Keratinocyte (primary cell): Measurements from ENCODE around the gene RPL6. TPM values are rescaled to one million over a fixed set of nuclear protein-coding genes. Genes with fewer than 3 reads are reported as not detected.
"Not testable (repeated sequence)": the region's sequence is repeated elsewhere in the genome, so short reads cannot be mapped to it uniquely, and the experiment has no call there.

Source experiments
- DNase-seq: peaks from one replicate; pipeline ENCODE4 v3.0.0-alpha.2; 2011; ENCODE audit warnings: low read depth, missing footprints, low spot score
- FAIRE-seq: peaks from 2 replicates; lab custom pipeline; 2011; peaks lifted over from hg19 to GRCh38; lab: Jason Lieb, UNC
- H2AFZ ChIP-seq: 2 replicates; pipeline ENCODE4 v1.6.0; 2012; ENCODE audit warnings: low read length, control low read depth, inconsistent platforms; ENCODE audit not compliant: control insufficient read depth
- H3K27ac ChIP-seq: 2 replicates; pipeline ENCODE4 v1.5.1; 2011; ENCODE audit warnings: low read length; ENCODE audit not compliant: control insufficient read depth, insufficient read depth
- H3K27me3 ChIP-seq: 3 replicates; pipeline ENCODE4 v1.6.0; 2011; ENCODE audit warnings: low read length; ENCODE audit not compliant: control insufficient read depth, insufficient read depth; ENCODE audit errors: extremely low read depth
- H3K36me3 ChIP-seq, 2 experiments: 2 replicates in 1 of 2; 3 replicates in 1 of 2; pipeline ENCODE4 v1.5.1; 2011; ENCODE audit warnings: low read length in 2 of 2, mild to moderate bottlenecking in 1 of 2; ENCODE audit not compliant: control insufficient read depth in 2 of 2, insufficient read depth in 2 of 2; ENCODE audit errors: extremely low read depth in 1 of 2
- H3K4me1 ChIP-seq: 3 replicates; pipeline ENCODE4 v1.5.1; 2011; ENCODE audit warnings: low read length; ENCODE audit not compliant: control insufficient read depth, insufficient read depth; ENCODE audit errors: extremely low read depth
- H3K4me2 ChIP-seq: 3 replicates; pipeline ENCODE4 v1.6.0; 2011; ENCODE audit warnings: low read depth, low read length; ENCODE audit not compliant: control insufficient read depth, insufficient read depth; ENCODE audit errors: extremely low read depth
- H3K4me3 ChIP-seq, 3 experiments: fragments of 200-600 bp in 1 of 3; sonication (generic) in 1 of 3; 2 replicates in 2 of 3; 3 replicates in 1 of 3; pipeline ENCODE4 v1.5.1; 2011 to 2016; ENCODE audit warnings: low read length in 3 of 3, mild to moderate bottlenecking in 3 of 3, control low read depth in 2 of 3, inconsistent platforms in 1 of 3, low read depth in 1 of 3, mixed read lengths in 1 of 3, mixed run types in 1 of 3, moderate library complexity in 1 of 3; ENCODE audit not compliant: control insufficient read depth in 2 of 3, insufficient read depth in 2 of 3; ENCODE audit errors: extremely low read depth in 1 of 3
- H3K79me2 ChIP-seq: 2 replicates; pipeline ENCODE4 v1.6.0; 2012; ENCODE audit warnings: low read length; ENCODE audit not compliant: control insufficient read depth, insufficient read depth
- H3K9ac ChIP-seq: 3 replicates; pipeline ENCODE4 v1.6.0; 2011; ENCODE audit warnings: low read length; ENCODE audit not compliant: control insufficient read depth, insufficient read depth; ENCODE audit errors: extremely low read depth
- H3K9me1 ChIP-seq: 3 replicates; pipeline ENCODE4 v1.6.0; 2011; ENCODE audit warnings: low read length; ENCODE audit not compliant: control insufficient read depth, insufficient read depth; ENCODE audit errors: extremely low read depth
- H3K9me3 ChIP-seq: 2 replicates; pipeline ENCODE4 v1.5.1; 2012; ENCODE audit warnings: low read depth, low read length; ENCODE audit not compliant: control insufficient read depth
- H4K20me1 ChIP-seq: 3 replicates; pipeline ENCODE4 v1.6.0; 2011; ENCODE audit warnings: low read length; ENCODE audit not compliant: control insufficient read depth, insufficient read depth; ENCODE audit errors: extremely low read depth
- CTCF ChIP-seq, 3 experiments: IDR thresholded peaks in 1 of 3; conservative IDR thresholded peaks in 1 of 3; optimal IDR thresholded peaks in 1 of 3; 2 replicates in 2 of 3; 3 replicates in 1 of 3; pipeline versions ENCODE3 to v1.5.1; 2011; ENCODE audit warnings: low read length in 3 of 3, mild to moderate bottlenecking in 3 of 3, moderate library complexity in 2 of 3, control low read depth in 1 of 3, inconsistent platforms in 1 of 3; ENCODE audit not compliant: insufficient read depth in 2 of 3; ENCODE audit errors: extremely low read depth in 1 of 3
- EZH2 ChIP-seq: IDR thresholded peaks from one replicate; pipeline ENCODE4 v1.6.1; 2012; ENCODE audit warnings: inconsistent platforms, mild to moderate bottlenecking, low read length, moderate library complexity
- dilution Hi-C: fragments of 300-500 bp; cut with MboI; formaldehyde crosslinking; loops from one replicate; pipeline ENCODE4 v1.7.0; 2020; ENCODE audit warnings: low sequenced_read_pairs; ENCODE audit not compliant: extremely low pct_ligation_motif_present
- polyA plus RNA-seq, 5 experiments: library from polyadenylated mRNA; depleted of rRNA in 3 of 5; stranded (reverse) in 3 of 5; stranded (forward) in 1 of 5; unstranded in 1 of 5; fragments of >200 nt; gene quantifications; 1 replicate in 1 of 5; 2 replicates in 3 of 5; 3 replicates in 1 of 5; pipeline versions ENCODE4 v1.2.1 to v1.2.3, GENCODE V29; 2011 to 2012; ENCODE audit warnings: missing spikeins in 2 of 5, low read depth in 1 of 5, low replicate concordance in 1 of 5

RPL6 gene
- polyA plus RNA-seq, 1 donor (not counting 4 experiments of a cell fraction or from before 2014, with no cell fraction given): 2,338 TPM

- no peak for DNase-seq
- H3K9me3 ChIP-seq: no peaks in the 10 kb centered on the region
- FAIRE-seq: no peak
These were observed 36.8 kb upstream of the RPL6 start for GRCh38 chr12:112446008-112446725.

DNA sequence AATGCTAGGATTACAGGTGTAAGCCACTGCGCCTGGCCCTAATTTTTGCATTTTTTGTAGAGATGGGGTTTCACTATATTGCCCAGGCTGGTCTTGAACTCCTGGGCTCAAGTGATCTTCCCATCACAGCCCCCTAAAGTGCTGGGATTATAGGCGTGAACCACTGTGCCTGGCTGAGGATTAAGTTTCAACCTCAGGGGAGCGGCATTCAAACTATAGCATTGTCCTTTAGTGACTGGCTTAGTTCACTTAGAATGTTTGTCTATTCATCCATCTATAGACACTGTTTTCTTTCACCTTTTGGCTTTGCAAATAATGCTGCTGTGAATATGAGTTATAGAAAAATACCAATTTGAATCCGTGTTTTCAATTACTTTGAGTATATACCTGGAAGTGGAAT, 34.5 kb upstream of the RPL6 start:
- Histone ChIP-seq H3K9me1 (peaks cover 2% of the 10 kb centered on the region), H3K9me3 (no peaks in the 10 kb centered on the region), H4K20me1 (no peaks in the 10 kb centered on the region), H3K4me3 (no peak overlapping the region), H3K27me3 (no peaks in the 10 kb centered on the region), H2AFZ (no peak overlapping the region), H3K79me2 (peaks cover 37% of the 10 kb centered on the region), H3K9ac (no peak overlapping the region), H3K4me2 (no peak overlapping the region), H3K36me3 (peaks cover 3 to 6% of the 10 kb centered on the region in 2 experiments), H3K4me1 (no peaks in the 10 kb centered on the region), H3K27ac (no peak overlapping the region)
- TF ChIP-seq CTCF (optimal IDR thresholded peaks at IDR 0.05 in 1 of 3, IDR thresholded peaks at IDR 0.05 in 1 of 3, conservative IDR thresholded peaks at IDR 0.05 in 1 of 3; ENCODE audit: extremely low read depth in 1 of 3, insufficient read depth in 2 of 3, low read length in 3 of 3): no peak
- no peak for TF ChIP-seq EZH2
- FAIRE-seq: no peak
- dilution Hi-C loops: no loop called here
- DNase-seq: no peak

More at GRCh38 chr12:112446008-112446725, 36.8 kb upstream of the RPL6 start:
- dilution Hi-C loops: no loop called here
- Histone ChIP-seq H3K27me3 (no peaks in the 10 kb centered on the region), H3K4me2 (no peak overlapping the region), H3K4me1 (no peaks in the 10 kb centered on the region), H3K9ac (no peak overlapping the region), H4K20me1 (no peaks in the 10 kb centered on the region), H3K27ac (no peak overlapping the region), H3K9me1 (peaks cover 2% of the 10 kb centered on the region), H2AFZ (no peak overlapping the region), H3K4me3 (no peak overlapping the region), H3K79me2 (peaks cover 23% of the 10 kb centered on the region), H3K36me3 (peaks cover 3 to 9% of the 10 kb centered on the region in 2 experiments)
- TF ChIP-seq CTCF (optimal IDR thresholded peaks at IDR 0.05 in 1 of 3, IDR thresholded peaks at IDR 0.05 in 1 of 3, conservative IDR thresholded peaks at IDR 0.05 in 1 of 3; ENCODE audit: extremely low read depth in 1 of 3, insufficient read depth in 2 of 3, low read length in 3 of 3) (no peak), EZH2 (no peak)

DNA sequence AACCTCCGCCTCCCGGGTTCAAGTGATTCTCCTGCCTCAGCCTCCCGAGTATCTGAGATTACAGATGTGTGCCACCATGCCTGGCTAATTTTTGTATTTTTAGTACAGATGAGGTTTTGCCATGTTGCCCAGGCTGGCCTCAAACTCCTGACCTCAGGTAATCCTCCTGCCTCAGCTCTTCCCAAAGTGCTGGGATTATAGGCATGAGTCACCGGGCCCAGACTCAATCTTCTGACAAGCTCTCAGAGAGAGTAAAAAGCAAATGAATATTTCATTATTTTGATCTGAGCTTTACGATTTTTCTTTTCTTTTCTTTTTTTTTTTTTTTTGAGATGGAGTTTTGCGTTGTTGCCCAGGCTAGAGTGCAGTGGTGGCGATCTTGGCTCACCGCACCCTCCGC, 31.2 kb upstream of the RPL6 start:
- H3K27me3 ChIP-seq, H2AFZ ChIP-seq, H3K9ac ChIP-seq, FAIRE-seq, H3K4me3 ChIP-seq, H4K20me1 ChIP-seq, DNase-seq, H3K9me1 ChIP-seq, H3K4me1 ChIP-seq, H3K36me3 ChIP-seq, H3K9me3 ChIP-seq, dilution Hi-C loops, H3K4me2 ChIP-seq, H3K27ac ChIP-seq: not testable (repeated sequence)
- H3K79me2 ChIP-seq: peaks cover 67% of the 10 kb centered on the region
